AG04450 (cell line): ENCODE measurements around the gene RIPOR2. TPM values are rescaled to one million over a fixed set of nuclear protein-coding genes. Genes with fewer than 3 reads are reported as not detected.
A peak's percentile ranks its signal among the peaks of the same experiment; 100 is the strongest.

ENCODE experiments used
- CTCF ChIA-PET: fragments of 300-600, 350-600 bp; formaldehyde crosslinking; extraction: SDS; loops from one replicate; lab custom pipeline; 2022; ENCODE audit warnings: antibody characterized with exemption, inconsistent platforms; lab: Charles Lee
- POLR2A ChIA-PET: fragments of 350-600 bp; formaldehyde crosslinking; extraction: SDS; loops from one replicate; lab custom pipeline; 2021; ENCODE audit warnings: antibody characterized with exemption, inconsistent platforms; lab: Yijun Ruan, JAX
- DNase-seq: peaks from one replicate; pipeline ENCODE4 v3.0.0-alpha.2; 2011; ENCODE audit warnings: low read depth, low spot score
- H3K27ac ChIP-seq: one replicate; pipeline ENCODE4 v1.5.1; 2012; ENCODE audit warnings: low read depth, low read length, control low read depth
- H3K27me3 ChIP-seq: one replicate; pipeline ENCODE4 v1.6.0; 2012; ENCODE audit warnings: low read length; ENCODE audit not compliant: control insufficient read depth, insufficient read depth
- H3K4me3 ChIP-seq: 2 replicates; pipeline ENCODE4 v1.5.1; 2011; ENCODE audit warnings: mild to moderate bottlenecking, low read depth, low read length, control low read depth
- H3K9me3 ChIP-seq: 2 replicates; pipeline ENCODE4 v1.5.1; 2012; ENCODE audit warnings: low read length; ENCODE audit not compliant: control insufficient read depth, insufficient read depth
- polyA plus RNA-seq: library from polyadenylated mRNA; depleted of rRNA; stranded (reverse); fragments of >200 nt; gene quantifications from 2 replicates; pipeline ENCODE4 v1.2.3, GENCODE V29; 2011
- TF ChIP-seq, protein P1 (sequence below): IDR thresholded peaks from 2 replicates; pipeline ENCODE4 v1.5.1; 2011; ENCODE audit warnings: low read depth, low read length, control low read depth, inconsistent platforms

Gene RIPOR2
- polyA plus RNA-seq, 1 experiment: 7.3 TPM

DNA sequence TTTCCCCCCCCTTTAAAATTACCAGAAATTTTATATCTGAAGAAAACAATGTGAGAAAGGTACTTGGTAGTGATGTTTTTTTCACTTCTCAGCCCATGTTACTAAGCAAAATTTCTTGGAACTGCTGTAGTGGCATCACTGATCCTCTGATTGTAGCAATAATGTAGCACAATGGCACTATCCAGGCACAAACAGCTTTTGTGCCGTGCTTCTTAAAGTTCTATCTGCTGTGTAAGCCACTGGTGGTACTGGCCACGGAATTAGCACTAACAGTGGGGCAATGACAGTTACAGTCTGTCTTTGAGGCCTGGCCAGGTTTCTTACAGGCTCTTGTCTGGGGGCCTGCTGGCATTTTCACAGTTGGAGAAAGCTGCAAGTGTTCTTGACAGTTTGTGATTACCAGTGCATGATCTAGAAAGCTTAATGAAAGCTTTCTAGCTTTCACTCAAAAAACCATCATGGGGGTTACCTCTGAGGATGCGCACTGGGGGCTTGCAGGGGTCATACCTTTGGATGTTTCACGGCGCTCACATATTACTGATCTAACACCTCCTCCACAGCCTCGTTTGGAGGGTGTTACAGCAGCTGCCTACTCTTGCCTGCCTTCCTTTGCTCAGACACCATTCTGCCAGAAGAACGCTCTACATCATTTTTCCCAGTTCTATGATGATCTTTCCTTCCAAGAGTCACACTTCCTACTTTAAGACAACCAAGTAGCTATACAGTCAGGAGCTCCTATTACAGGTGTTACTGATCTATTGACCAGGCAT lies 78.7 kb downstream of the RIPOR2 start:
- DNase-seq: no peak
- H3K9me3 ChIP-seq: no peaks in the 10 kb centered on the region
- no peak overlapping the region for H3K27ac ChIP-seq
- ChIA-PET POLR2A (no interaction called here), CTCF (interaction anchor here (0.6 to 5.0 kb wide), 15 partner anchors 10 to 264 kb away, joined by 3 to 132 read pairs (median 5); no protein-coding TSS in a partner anchor)
- TF ChIP-seq, protein P1, sequence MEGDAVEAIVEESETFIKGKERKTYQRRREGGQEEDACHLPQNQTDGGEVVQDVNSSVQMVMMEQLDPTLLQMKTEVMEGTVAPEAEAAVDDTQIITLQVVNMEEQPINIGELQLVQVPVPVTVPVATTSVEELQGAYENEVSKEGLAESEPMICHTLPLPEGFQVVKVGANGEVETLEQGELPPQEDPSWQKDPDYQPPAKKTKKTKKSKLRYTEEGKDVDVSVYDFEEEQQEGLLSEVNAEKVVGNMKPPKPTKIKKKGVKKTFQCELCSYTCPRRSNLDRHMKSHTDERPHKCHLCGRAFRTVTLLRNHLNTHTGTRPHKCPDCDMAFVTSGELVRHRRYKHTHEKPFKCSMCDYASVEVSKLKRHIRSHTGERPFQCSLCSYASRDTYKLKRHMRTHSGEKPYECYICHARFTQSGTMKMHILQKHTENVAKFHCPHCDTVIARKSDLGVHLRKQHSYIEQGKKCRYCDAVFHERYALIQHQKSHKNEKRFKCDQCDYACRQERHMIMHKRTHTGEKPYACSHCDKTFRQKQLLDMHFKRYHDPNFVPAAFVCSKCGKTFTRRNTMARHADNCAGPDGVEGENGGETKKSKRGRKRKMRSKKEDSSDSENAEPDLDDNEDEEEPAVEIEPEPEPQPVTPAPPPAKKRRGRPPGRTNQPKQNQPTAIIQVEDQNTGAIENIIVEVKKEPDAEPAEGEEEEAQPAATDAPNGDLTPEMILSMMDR: no peak
- no peaks in the 10 kb centered on the region for H3K27me3 ChIP-seq
- H3K4me3 ChIP-seq: no peak overlapping the region

DNA sequence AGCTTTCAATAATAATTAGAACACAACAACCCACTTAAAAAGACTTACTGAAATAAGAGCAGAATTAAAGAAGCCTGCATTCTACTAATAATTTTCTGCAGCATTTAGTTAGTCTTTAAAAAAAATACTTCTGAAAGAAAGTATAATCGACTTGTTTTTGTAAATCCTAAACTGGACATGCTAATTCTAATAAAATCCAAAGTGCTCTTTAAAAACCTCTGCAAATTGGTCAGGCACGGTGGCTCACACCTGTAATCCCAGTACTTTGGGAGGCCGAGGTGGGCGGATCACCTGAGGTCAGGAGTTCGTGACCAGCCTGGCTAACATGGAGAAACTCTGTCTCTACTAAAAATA lies 79.5 kb downstream of the RIPOR2 start:
- Histone ChIP-seq H3K9me3 (no peaks in the 10 kb centered on the region), H3K4me3 (no peak overlapping the region), H3K27ac (no peak overlapping the region), H3K27me3 (no peaks in the 10 kb centered on the region)
- POLR2A ChIA-PET: no interaction called here
- CTCF ChIA-PET: interaction anchor here (0.6 to 5.0 kb wide), 39 partner anchors 9 to 701 kb away, joined by 3 to 132 read pairs (median 4); no protein-coding TSS in a partner anchor
- DNase-seq: no peak
- TF ChIP-seq, protein P1: no peak

DNA sequence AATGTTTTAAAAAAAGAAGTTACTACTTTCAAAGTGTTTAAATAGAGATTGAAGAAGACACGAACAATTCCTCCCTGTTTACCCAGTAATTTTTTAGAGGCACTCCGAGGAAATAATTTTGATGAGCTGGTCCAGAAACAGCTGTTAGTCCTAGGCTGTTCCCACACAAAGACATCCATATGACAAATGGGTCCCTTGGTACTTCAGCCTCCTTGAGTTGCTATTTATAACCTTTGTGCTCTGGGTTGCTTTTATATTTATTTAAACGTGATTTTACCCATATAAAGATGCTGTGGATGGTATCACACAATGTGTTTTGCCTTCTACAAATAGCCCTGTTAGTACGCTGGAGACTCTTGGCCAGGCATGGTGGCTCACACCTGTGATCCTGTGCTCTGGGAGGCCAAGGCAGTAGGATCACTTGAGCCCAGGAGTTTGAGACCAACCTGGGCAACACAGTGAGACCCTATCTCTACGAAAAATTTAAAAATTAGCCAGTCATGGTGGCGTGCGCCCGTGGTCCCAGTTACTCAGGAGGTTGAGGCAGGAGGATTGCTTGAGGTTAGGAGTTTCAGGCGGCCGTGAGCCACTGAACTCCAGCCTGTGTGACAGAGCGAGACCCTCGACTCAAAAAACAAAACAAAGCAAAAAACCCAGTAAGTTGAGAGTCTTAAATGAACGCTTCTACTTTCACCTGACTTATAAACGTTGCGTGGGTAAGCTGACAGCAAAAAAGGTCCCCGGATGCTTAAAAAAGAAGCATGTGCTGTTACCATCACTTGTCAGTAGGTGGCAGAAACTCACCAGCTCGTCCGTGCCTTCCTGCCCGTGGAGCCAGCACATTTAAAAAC lies 80.1 kb downstream of the RIPOR2 start:
- peak; percentile 59 for DNase-seq
- POLR2A ChIA-PET: no interaction called here

DNA sequence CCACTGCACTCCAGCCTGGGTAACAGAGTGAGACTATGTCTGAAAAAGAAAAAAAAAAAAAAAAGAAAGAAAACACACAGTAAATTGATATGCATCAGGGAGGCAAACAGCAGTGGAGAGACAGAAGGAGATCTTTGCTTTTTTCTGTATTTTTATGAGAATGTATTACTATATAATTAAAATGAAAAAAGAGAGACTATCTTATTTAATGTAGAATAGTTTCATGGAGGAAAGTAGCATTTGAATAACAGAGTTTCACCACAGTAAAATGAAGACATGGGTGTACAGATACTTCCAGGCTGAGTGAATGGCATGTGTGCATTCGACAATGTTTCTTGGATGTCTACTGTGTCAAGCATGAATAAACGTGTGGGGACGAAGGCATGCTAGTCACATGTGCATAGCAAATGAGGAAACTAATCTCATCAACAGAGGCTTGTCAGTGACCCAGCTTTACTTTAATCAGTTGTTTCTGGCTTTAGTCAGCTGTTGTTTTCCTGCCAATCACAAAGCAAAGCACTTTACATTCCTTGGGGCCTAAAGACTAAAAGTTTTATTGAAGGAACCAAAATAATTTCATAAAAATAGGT lies 81.6 kb downstream of the RIPOR2 start:
- POLR2A ChIA-PET: no interaction called here
- TF ChIP-seq, protein P1: no peak
- no peak for DNase-seq

More for the DNA sequence above, 80.1 kb downstream of the RIPOR2 start:
- Histone ChIP-seq H3K27ac (no peak overlapping the region), H3K9me3 (no peaks in the 10 kb centered on the region), H3K4me3 (no peak overlapping the region), H3K27me3 (no peaks in the 10 kb centered on the region)
- CTCF ChIA-PET: interaction anchor here (0.6 to 5.0 kb wide), 39 partner anchors 9 to 701 kb away, joined by 3 to 132 read pairs (median 4); no protein-coding TSS in a partner anchor
- TF ChIP-seq, protein P1: peak; percentile 95

More for the DNA sequence above, 81.6 kb downstream of the RIPOR2 start:
- CTCF ChIA-PET: interaction anchor here (1.0 to 5.0 kb wide), 4 partner anchors 138 to 217 kb away, joined by 3 to 132 read pairs (median 24); no protein-coding TSS in a partner anchor
- Histone ChIP-seq H3K9me3 (no peaks in the 10 kb centered on the region), H3K27ac (no peak overlapping the region), H3K4me3 (no peak overlapping the region), H3K27me3 (no peaks in the 10 kb centered on the region)
